Measurements from ENCODE around the gene PLEKHB1. TPM values are rescaled to one million over a fixed set of nuclear protein-coding genes. Genes with fewer than 3 reads are reported as not detected.

Gene PLEKHB1
- polyA plus RNA-seq, 1 donor (not counting 4 experiments of a cell fraction or from before 2014, with no cell fraction given) = not detected

DNA sequence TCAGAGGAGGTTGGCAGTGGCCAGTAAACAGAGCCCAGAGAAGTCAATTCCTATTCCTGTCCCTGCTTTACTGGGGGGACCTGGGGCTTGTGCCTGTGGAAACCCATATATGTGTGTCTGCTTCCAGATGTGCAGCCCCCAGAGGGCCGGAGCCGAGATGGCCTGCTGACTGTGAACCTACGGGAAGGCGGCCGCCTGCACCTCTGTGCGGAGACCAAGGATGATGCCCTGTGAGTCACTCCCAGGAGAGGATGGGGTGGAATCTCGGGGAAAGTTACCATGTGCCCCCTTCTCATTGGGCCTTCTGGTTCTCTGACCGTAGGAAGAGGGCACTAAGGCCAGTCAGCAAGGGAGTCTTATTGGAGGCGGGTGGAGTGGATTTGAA is 5.3 kb downstream of the PLEKHB1 start:
- Histone ChIP-seq H3K4me3 (ENCODE audit: control insufficient read depth in 2 of 3, extremely low read depth in 1 of 3, insufficient read depth in 2 of 3, low read depth in 1 of 3, low read length in 3 of 3) (no peak overlapping the region), H3K27ac (ENCODE audit: control insufficient read depth, insufficient read depth, low read length) (no peak overlapping the region), H3K4me1 (ENCODE audit: control insufficient read depth, extremely low read depth, insufficient read depth, low read length) (peaks cover 11% of the 10 kb centered on the region), H3K36me3 (ENCODE audit: control insufficient read depth in 2 of 2, extremely low read depth in 1 of 2, insufficient read depth in 2 of 2, low read length in 2 of 2) (no peaks in the 10 kb centered on the region), H3K9me1 (ENCODE audit: control insufficient read depth, extremely low read depth, insufficient read depth, low read length) (no peaks in the 10 kb centered on the region), H3K9ac (ENCODE audit: control insufficient read depth, extremely low read depth, insufficient read depth, low read length) (no peak overlapping the region), H3K4me2 (ENCODE audit: control insufficient read depth, extremely low read depth, insufficient read depth, low read depth, low read length) (no peak overlapping the region), H2AFZ (ENCODE audit: control insufficient read depth, low read length) (no peak overlapping the region), H3K79me2 (ENCODE audit: control insufficient read depth, insufficient read depth, low read length) (no peaks in the 10 kb centered on the region), H3K27me3 (ENCODE audit: control insufficient read depth, extremely low read depth, insufficient read depth, low read length) (peaks cover 20% of the 10 kb centered on the region), H4K20me1 (ENCODE audit: control insufficient read depth, extremely low read depth, insufficient read depth, low read length) (no peaks in the 10 kb centered on the region), H3K9me3 (ENCODE audit: control insufficient read depth, low read depth, low read length) (no peaks in the 10 kb centered on the region)
- dilution Hi-C loops (cut with MboI; ENCODE audit: extremely low pct_ligation_motif_present, low sequenced_read_pairs) = no loop called here
- FAIRE-seq = no peak
- TF ChIP-seq, protein P1, sequence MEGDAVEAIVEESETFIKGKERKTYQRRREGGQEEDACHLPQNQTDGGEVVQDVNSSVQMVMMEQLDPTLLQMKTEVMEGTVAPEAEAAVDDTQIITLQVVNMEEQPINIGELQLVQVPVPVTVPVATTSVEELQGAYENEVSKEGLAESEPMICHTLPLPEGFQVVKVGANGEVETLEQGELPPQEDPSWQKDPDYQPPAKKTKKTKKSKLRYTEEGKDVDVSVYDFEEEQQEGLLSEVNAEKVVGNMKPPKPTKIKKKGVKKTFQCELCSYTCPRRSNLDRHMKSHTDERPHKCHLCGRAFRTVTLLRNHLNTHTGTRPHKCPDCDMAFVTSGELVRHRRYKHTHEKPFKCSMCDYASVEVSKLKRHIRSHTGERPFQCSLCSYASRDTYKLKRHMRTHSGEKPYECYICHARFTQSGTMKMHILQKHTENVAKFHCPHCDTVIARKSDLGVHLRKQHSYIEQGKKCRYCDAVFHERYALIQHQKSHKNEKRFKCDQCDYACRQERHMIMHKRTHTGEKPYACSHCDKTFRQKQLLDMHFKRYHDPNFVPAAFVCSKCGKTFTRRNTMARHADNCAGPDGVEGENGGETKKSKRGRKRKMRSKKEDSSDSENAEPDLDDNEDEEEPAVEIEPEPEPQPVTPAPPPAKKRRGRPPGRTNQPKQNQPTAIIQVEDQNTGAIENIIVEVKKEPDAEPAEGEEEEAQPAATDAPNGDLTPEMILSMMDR (optimal IDR thresholded peaks at IDR 0.05 in 1 of 3, IDR thresholded peaks at IDR 0.05 in 1 of 3, conservative IDR thresholded peaks at IDR 0.05 in 1 of 3; ENCODE audit: extremely low read depth in 1 of 3, insufficient read depth in 2 of 3, low read length in 3 of 3) = no peak
- no peak for TF ChIP-seq EZH2 (IDR thresholded peaks at IDR 0.05; ENCODE audit: low read length)
- DNase-seq (ENCODE audit: low read depth, low spot score) = no peak

DNA sequence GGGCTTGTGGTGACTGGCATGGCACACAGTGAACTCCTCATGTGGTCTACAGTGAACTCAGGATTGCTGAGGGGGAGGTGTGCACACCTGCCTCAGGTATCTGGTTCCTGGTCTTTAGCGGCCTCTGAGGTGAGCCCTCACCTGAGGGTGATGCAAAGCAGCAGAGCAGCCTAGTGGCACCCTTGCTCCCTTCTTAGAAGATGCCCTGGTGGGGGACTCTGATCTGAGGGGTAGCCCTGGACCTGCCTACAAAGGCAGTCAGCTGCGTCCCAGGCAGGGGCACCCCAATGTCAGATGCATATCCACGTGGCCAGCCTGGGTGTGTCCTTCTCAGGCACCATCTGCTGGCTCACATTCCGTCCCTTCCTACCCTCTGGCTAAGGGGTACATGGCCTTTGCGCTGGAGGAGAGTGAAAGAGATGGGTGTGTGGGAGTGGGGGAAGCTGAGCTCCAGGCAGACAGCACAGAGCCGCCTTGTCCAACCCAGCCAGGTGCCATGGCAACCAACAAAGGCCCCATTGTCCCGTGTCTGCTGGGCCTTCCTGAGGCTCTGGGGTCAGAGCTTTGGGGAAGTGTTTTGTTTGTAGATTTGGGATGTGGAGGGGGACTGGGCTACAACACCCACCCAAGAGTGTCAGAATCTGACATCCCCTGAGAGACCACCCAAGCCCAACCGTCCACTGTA is 5.8 kb downstream of the PLEKHB1 start:
- FAIRE-seq (no peak), DNase-seq (ENCODE audit: low read depth, low spot score) (no peak)
- TF ChIP-seq EZH2 (IDR thresholded peaks at IDR 0.05; ENCODE audit: low read length) = no peak
- TF ChIP-seq, protein P1 (optimal IDR thresholded peaks at IDR 0.05 in 1 of 3, IDR thresholded peaks at IDR 0.05 in 1 of 3, conservative IDR thresholded peaks at IDR 0.05 in 1 of 3; ENCODE audit: extremely low read depth in 1 of 3, insufficient read depth in 2 of 3, low read length in 3 of 3) = no peak
- H3K9ac ChIP-seq (ENCODE audit: control insufficient read depth, extremely low read depth, insufficient read depth, low read length) = no peak overlapping the region
- H3K27me3 ChIP-seq (ENCODE audit: control insufficient read depth, extremely low read depth, insufficient read depth, low read length) = peaks cover 20% of the 10 kb centered on the region
- H4K20me1 ChIP-seq (ENCODE audit: control insufficient read depth, extremely low read depth, insufficient read depth, low read length) = no peaks in the 10 kb centered on the region
- no peaks in the 10 kb centered on the region for H3K36me3 ChIP-seq (ENCODE audit: control insufficient read depth in 2 of 2, extremely low read depth in 1 of 2, insufficient read depth in 2 of 2, low read length in 2 of 2)
- H3K4me2 ChIP-seq (ENCODE audit: control insufficient read depth, extremely low read depth, insufficient read depth, low read depth, low read length) = no peak overlapping the region
- no peak overlapping the region for H2AFZ ChIP-seq (ENCODE audit: control insufficient read depth, low read length)
- dilution Hi-C loops (cut with MboI; ENCODE audit: extremely low pct_ligation_motif_present, low sequenced_read_pairs) = no loop called here
- H3K4me1 ChIP-seq (ENCODE audit: control insufficient read depth, extremely low read depth, insufficient read depth, low read length) = peaks cover 8% of the 10 kb centered on the region
- no peaks in the 10 kb centered on the region for H3K9me1 ChIP-seq (ENCODE audit: control insufficient read depth, extremely low read depth, insufficient read depth, low read length)
- H3K4me3 ChIP-seq (ENCODE audit: control insufficient read depth in 2 of 3, extremely low read depth in 1 of 3, insufficient read depth in 2 of 3, low read depth in 1 of 3, low read length in 3 of 3) = no peak overlapping the region
- H3K27ac ChIP-seq (ENCODE audit: control insufficient read depth, insufficient read depth, low read length) = no peak overlapping the region
- H3K79me2 ChIP-seq (ENCODE audit: control insufficient read depth, insufficient read depth, low read length) = no peaks in the 10 kb centered on the region
- H3K9me3 ChIP-seq (ENCODE audit: control insufficient read depth, low read depth, low read length) = no peaks in the 10 kb centered on the region

All from keratinocyte (primary cell).